Sigmoid colon (tissue), 7 donors: Measurements from ENCODE around the gene POC5. TPM values are rescaled to one million over a fixed set of nuclear protein-coding genes. Genes with fewer than 3 reads are reported as not detected.

ENCODE experiments used
- DNase-seq: peaks from one replicate; pipeline ENCODE4 v3.0.0-alpha.2; 2019
- H3K27ac ChIP-seq, 4 donors: fragments of 200-600 bp; sonication (generic); one replicate each; pipeline ENCODE4 v1.5.1; 2016 to 2019; ENCODE audit warnings: mild to moderate bottlenecking in 1 of 4
- H3K27me3 ChIP-seq, 3 donors: fragments of 200-600 bp; sonication (generic); one replicate each; pipeline ENCODE4 v1.5.1; 2019; ENCODE audit warnings: mild to moderate bottlenecking in 1 of 3
- H3K36me3 ChIP-seq, 4 donors: fragments of 200-600 bp; sonication (generic); one replicate each; pipeline ENCODE4 v1.5.1; 2016 to 2019
- H3K4me1 ChIP-seq, 4 donors: fragments of 200-600 bp; sonication (generic); one replicate each; pipeline ENCODE4 v1.5.1; 2017 to 2019
- H3K4me3 ChIP-seq, 4 donors: fragments of 200-600 bp; sonication (generic); one replicate each; pipeline ENCODE4 v1.5.1; 2017 to 2019; ENCODE audit warnings: mild to moderate bottlenecking in 2 of 4, moderate library complexity in 1 of 4
- H3K9me3 ChIP-seq, 4 donors: fragments of 200-600 bp in 3 of 4; sonication (generic) in 3 of 4; one replicate each; pipeline versions ENCODE4 v1.5.1 to v1.6.1; 2013 to 2019
- CTCF ChIP-seq, 4 experiments: fragments of 450-650 bp in 3 of 4; fragments of 200-600 bp in 1 of 4; IDR thresholded peaks; one replicate each; pipeline ENCODE4 v1.5.1; 2016 to 2019; ENCODE audit warnings: antibody characterized with exemption in 4 of 4, mild to moderate bottlenecking in 3 of 4, moderate library complexity in 2 of 4
- EP300 ChIP-seq, 4 donors: sonication (generic); formaldehyde crosslinking; IDR thresholded peaks; one replicate each; pipeline ENCODE4 v1.6.1; 2017; ENCODE audit warnings: antibody characterized with exemption in 4 of 4
- POLR2A ChIP-seq, 2 donors: fragments of 450-650 bp; IDR thresholded peaks; one replicate each; pipeline ENCODE4 v1.6.1; 2016; ENCODE audit warnings: antibody characterized with exemption in 2 of 2, mild to moderate bottlenecking in 2 of 2, moderate library complexity in 2 of 2
- POLR2AphosphoS5 ChIP-seq, 4 donors: sonication (generic); formaldehyde crosslinking; IDR thresholded peaks; one replicate each; pipeline ENCODE4 v1.6.1; 2017; ENCODE audit warnings: antibody characterized with exemption in 4 of 4
- WGBS, 2 donors: extraction: QIAGEN DNeasy Blood & Tissue Kit; methylation state at CpG; one replicate each; pipeline ENCODE4 v1.1.7; 2013; 5-methylcytosine and 5-hydroxymethylcytosine counted together
- intact Hi-C: fragments of 100-400 bp; cut with DNase I; formaldehyde crosslinking; loops from one replicate; pipeline ENCODE4 v1.15.1; 2023
- polyA plus RNA-seq, 3 donors: library from polyadenylated mRNA; stranded (reverse); fragments of 200-250 nt; gene quantifications; one replicate each; pipeline ENCODE4 v1.2.3, GENCODE V29; 2013
- total RNA-seq, 4 donors: library from RNA; depleted of rRNA; stranded (reverse); fragments of >200 nt; gene quantifications; one replicate each; pipeline ENCODE4 v1.1.0, GENCODE V29; 2016
- donor health status: healthy with polysubstance abuse.
- donor health status: Bipolar disorder and iron deficiency.
- donor health status: healthy.

Gene POC5
- total and polyA plus RNA-seq, 7 donors = 4.4 to 16.6 (median 8.2) TPM

DNA sequence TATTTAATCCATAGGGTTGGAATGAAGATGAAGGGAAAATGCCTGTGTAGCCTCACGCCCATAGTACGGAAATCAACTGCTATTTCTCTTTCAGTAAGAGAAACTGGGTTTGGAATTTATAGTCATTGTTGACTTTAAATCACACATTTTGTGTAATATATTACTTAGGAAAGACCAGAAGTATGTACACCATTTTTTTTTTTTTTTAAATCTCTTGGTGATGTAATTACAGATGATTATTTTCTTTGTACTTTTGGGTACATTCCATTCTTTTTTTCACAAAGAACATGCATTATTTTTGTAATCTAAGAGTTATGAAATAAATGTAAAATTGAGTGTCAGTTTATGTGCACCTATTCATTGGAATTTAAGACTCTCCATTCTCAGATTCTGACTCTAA lies 45.7 kb downstream of the POC5 start:
- H3K4me1 ChIP-seq = peaks cover 0 to 12% (median 0%) of the 10 kb centered on the region in 4 donors
- peaks cover 0 to 41% (median 0%) of the 10 kb centered on the region in 4 donors for H3K36me3 ChIP-seq
- no peaks in the 10 kb centered on the region for H3K9me3 ChIP-seq
- no peak overlapping the region for H3K27ac ChIP-seq
- no peak for TF ChIP-seq CTCF (IDR thresholded peaks at IDR 0.05)
- no peak for TF ChIP-seq POLR2AphosphoS5 (IDR thresholded peaks at IDR 0.05)
- TF ChIP-seq POLR2A (IDR thresholded peaks at IDR 0.05) = no peak
- no peak for TF ChIP-seq EP300 (IDR thresholded peaks at IDR 0.05)
- intact Hi-C loops = loop anchor here (10.0 kb wide), 1 partner anchor 617 kb away; the partner anchor contains the start of gene GCNT4
- H3K27me3 ChIP-seq = no peaks in the 10 kb centered on the region
- WGBS, 2 donors = 46 to 47% methylated on average over 2 of the region's 2 CpGs
- no peak overlapping the region for H3K4me3 ChIP-seq
- DNase-seq = no peak

DNA sequence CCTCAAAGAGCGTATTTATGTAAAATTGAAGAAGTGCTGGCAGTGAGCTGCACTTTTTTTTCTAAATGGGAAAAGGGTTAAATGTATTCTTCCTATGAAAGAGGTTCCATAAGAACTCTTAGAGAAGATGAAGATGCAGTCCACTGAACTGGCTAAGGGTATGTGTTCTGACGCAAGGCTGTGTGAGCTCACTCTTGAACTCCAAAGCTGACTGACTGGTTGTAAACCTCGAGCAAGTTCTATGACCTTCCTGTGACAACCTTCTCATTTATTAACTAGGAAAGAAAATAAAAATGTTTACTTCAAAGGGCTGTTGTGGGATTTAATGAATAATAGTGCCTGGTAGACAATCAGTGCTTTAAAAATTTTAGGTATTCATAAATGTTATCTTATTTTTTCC lies 46.7 kb downstream of the POC5 start:
- Histone ChIP-seq H3K36me3 (peaks cover 0 to 32% (median 0%) of the 10 kb centered on the region in 4 donors), H3K4me1 (peaks cover 0 to 12% (median 0%) of the 10 kb centered on the region in 4 donors), H3K27me3 (no peaks in the 10 kb centered on the region), H3K9me3 (no peaks in the 10 kb centered on the region), H3K4me3 (no peak overlapping the region), H3K27ac (no peak overlapping the region)
- TF ChIP-seq POLR2AphosphoS5 (IDR thresholded peaks at IDR 0.05) (no peak), EP300 (IDR thresholded peaks at IDR 0.05) (no peak), POLR2A (IDR thresholded peaks at IDR 0.05) (no peak), CTCF (IDR thresholded peaks at IDR 0.05) (no peak)
- DNase-seq = no peak
- WGBS, 2 donors = 72 to 86% methylated on average over 3 of the region's 3 CpGs
- intact Hi-C loops = loop anchor here (10.0 kb wide), 1 partner anchor 616 kb away; the partner anchor contains the start of gene GCNT4

DNA sequence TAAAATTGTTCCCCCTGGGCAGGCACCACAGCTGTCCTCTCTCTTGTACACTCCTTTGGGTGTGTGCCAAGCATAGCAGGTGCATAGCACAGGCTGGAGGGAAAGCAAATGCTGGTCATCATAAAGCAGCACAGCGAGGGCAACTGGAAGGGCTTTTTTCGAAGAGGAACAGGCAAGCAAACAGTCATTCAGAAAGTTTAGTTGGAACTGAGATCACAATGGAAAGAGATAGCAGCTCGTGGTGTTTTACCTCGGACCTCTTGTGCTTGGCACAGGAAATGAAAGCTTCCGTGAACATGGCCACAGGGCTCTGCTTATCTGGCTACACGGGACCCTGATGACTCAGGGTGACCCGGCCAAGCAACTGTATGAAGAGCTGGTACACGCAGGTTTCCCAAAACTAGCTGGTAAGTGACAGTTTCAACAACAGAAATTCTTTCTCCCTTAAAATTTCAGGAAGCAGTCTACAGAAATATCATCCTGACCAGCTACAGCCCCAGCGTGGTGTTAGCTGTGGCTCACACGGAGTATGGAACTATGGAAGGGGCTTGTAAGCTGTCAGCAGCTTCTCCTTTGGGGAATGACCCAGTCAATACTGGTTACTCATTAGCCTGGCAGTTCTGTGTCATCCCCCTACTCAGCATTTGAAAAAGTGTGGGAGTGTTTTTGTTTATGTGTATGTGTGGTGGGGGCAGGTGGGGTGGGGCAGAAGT lies 48.1 kb downstream of the POC5 start:
- peak overlapping the region in 1 of 4 donors; percentile 5 for H3K27ac ChIP-seq
- peaks cover 0 to 12% (median 0%) of the 10 kb centered on the region in 4 donors for H3K4me1 ChIP-seq
- no peak overlapping the region for H3K4me3 ChIP-seq
- no peaks in the 10 kb centered on the region for H3K9me3 ChIP-seq
- no peaks in the 10 kb centered on the region for H3K27me3 ChIP-seq
- peaks cover 0 to 18% (median 0%) of the 10 kb centered on the region in 4 donors for H3K36me3 ChIP-seq
- intact Hi-C loops = no loop called here
- no peak for TF ChIP-seq EP300 (IDR thresholded peaks at IDR 0.05)
- no peak for TF ChIP-seq POLR2A (IDR thresholded peaks at IDR 0.05)
- no peak for TF ChIP-seq CTCF (IDR thresholded peaks at IDR 0.05)
- no peak for TF ChIP-seq POLR2AphosphoS5 (IDR thresholded peaks at IDR 0.05)
- WGBS, 2 donors = 10 to 20% methylated on average over 10 of the region's 10 CpGs
- DNase-seq = no peak

DNA sequence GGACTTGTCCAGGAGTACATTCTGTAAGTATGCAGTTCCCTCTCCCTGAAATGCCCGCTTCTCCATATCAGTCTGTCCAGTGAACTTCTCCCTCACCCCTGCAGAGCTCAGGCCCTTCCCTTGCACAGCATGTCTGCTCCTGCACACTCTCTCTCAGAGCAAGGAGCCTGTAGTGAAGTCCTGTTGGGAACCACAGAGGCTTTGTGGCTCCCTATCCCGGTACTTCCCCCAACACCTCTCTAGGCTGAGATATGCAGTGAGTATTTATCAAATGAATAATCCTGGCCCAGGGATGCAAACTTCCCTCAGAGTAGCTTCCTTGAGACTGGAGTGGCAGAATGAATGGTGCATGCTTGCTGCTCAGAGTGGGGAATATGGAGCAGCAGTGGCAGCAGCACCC lies 48.8 kb downstream of the POC5 start:
- DNase-seq = no peak
- 86 to 87% methylated on average over 2 of the region's 2 CpGs for WGBS, 2 donors
- TF ChIP-seq POLR2A (IDR thresholded peaks at IDR 0.05) (no peak), CTCF (IDR thresholded peaks at IDR 0.05) (no peak), POLR2AphosphoS5 (IDR thresholded peaks at IDR 0.05) (no peak), EP300 (IDR thresholded peaks at IDR 0.05) (no peak)
- Histone ChIP-seq H3K27ac (no peak overlapping the region), H3K36me3 (peaks cover 0 to 11% (median 0%) of the 10 kb centered on the region in 4 donors), H3K27me3 (no peaks in the 10 kb centered on the region), H3K4me1 (peaks cover 0 to 12% (median 0%) of the 10 kb centered on the region in 4 donors), H3K9me3 (no peaks in the 10 kb centered on the region), H3K4me3 (no peak overlapping the region)
- intact Hi-C loops = no loop called here
